T-cell (primary cell): ENCODE measurements around the gene MYO7A. TPM values are rescaled to one million over a fixed set of nuclear protein-coding genes. Genes with fewer than 3 reads are reported as not detected.
A peak's percentile ranks its signal among the peaks of the same experiment; 100 is the strongest.

ENCODE experiments used
- ATAC-seq, 4 experiments: fragments of 200-7000 bp in 3 of 4; fragments of 150-1000 bp in 1 of 4; cut with Tn5 transposase; replicated peaks in 1 of 4; 1 replicate in 3 of 4; 2 replicates in 1 of 4; pipeline ENCODE4 v1.10.0; 2021; ENCODE audit warnings: moderate library complexity in 3 of 4, mild to moderate bottlenecking in 2 of 4, moderate number of reproducible peaks in 1 of 4
- CTCF ChIA-PET, 2 donors: fragments of 300-600 bp; sonication (Branson Sonifier 250); formaldehyde crosslinking; loops; one replicate each; lab custom pipeline; 2022; ENCODE audit warnings: antibody characterized with exemption in 2 of 2; lab: Charles Lee
- POLR2A ChIA-PET, 2 donors: fragments of 300-600 bp; sonication (Branson Sonifier 250); formaldehyde crosslinking; loops; one replicate each; lab custom pipeline; 2022; ENCODE audit warnings: antibody characterized with exemption in 2 of 2; lab: Charles Lee
- DNase-seq, 35 experiments: peaks; one replicate each; pipeline versions ENCODE4 v3.0.0 to v3.0.0-alpha.2; 2013 to 2023
- H3K27ac ChIP-seq: one replicate; pipeline ENCODE4 v1.5.1; 2013; ENCODE audit warnings: low read length
- H3K27me3 ChIP-seq, 2 experiments: replicated peaks in 1 of 2; 1 replicate in 1 of 2; 2 replicates in 1 of 2; pipeline versions ENCODE4 v1.6.1 to v1.7.0; 2013; ENCODE audit warnings: low read length in 1 of 2, mixed read lengths in 1 of 2; ENCODE audit not compliant: control insufficient read depth in 2 of 2, insufficient read depth in 2 of 2; ENCODE audit errors: extremely low read depth in 1 of 2
- H3K36me3 ChIP-seq, 2 donors: 1 replicate in 1 of 2; 2 replicates in 1 of 2; pipeline versions ENCODE4 v1.6.1 to v1.7.0; 2013; ENCODE audit warnings: low read length in 1 of 2; ENCODE audit not compliant: control insufficient read depth in 2 of 2, insufficient read depth in 1 of 2; ENCODE audit errors: extremely low read depth in 1 of 2
- H3K4me1 ChIP-seq, 2 experiments: 1 replicate in 1 of 2; 2 replicates in 1 of 2; pipeline versions ENCODE4 v1.6.1 to v1.7.0; 2013; ENCODE audit warnings: low read length in 2 of 2, mixed read lengths in 1 of 2; ENCODE audit not compliant: insufficient read depth in 2 of 2, control insufficient read depth in 1 of 2; ENCODE audit errors: extremely low read depth in 1 of 2
- H3K4me3 ChIP-seq, 2 donors: 1 replicate in 1 of 2; 2 replicates in 1 of 2; pipeline versions ENCODE4 v1.5.1 to v1.7.0; 2013; ENCODE audit warnings: mild to moderate bottlenecking in 2 of 2, low read length in 1 of 2, moderate library complexity in 1 of 2; ENCODE audit not compliant: control insufficient read depth in 1 of 2; ENCODE audit errors: extremely low read depth in 1 of 2
- H3K9me3 ChIP-seq: 2 replicates; pipeline ENCODE4 v1.7.0; 2013
- H3K27ac Mint-ChIP-seq, 2 donors: one replicate each; pipeline ENCODE4 v1.8.0; 2020 to 2021; ENCODE audit warnings: mild to moderate bottlenecking in 2 of 2, mixed read lengths in 2 of 2
- H3K27me3 Mint-ChIP-seq, 2 donors: one replicate each; pipeline ENCODE4 v1.8.0; 2021 to 2022; ENCODE audit warnings: mixed read lengths in 2 of 2
- H3K36me3 Mint-ChIP-seq: one replicate; pipeline ENCODE4 v1.8.0; 2021; ENCODE audit warnings: mixed read lengths
- H3K4me1 Mint-ChIP-seq, 3 donors: one replicate each; pipeline ENCODE4 v1.8.0; 2020 to 2022; ENCODE audit warnings: mixed read lengths in 3 of 3, mild to moderate bottlenecking in 1 of 3
- H3K4me3 Mint-ChIP-seq, 3 donors: one replicate each; pipeline ENCODE4 v1.8.0; 2020 to 2022; ENCODE audit warnings: mild to moderate bottlenecking in 3 of 3, mixed read lengths in 3 of 3, moderate library complexity in 3 of 3
- H3K9me3 Mint-ChIP-seq, 3 donors: one replicate each; pipeline ENCODE4 v1.8.0; 2020 to 2022; ENCODE audit warnings: mixed read lengths in 3 of 3
- WGBS: methylation state at CpG from one replicate; pipeline ENCODE4 v1.1.5; 2013; ENCODE audit warnings: missing lambda C conversion rate; ENCODE audit not compliant: insufficient coverage; 5-methylcytosine and 5-hydroxymethylcytosine counted together
- total RNA-seq, 35 experiments: library from RNA in 6 of 35; stranded (reverse) in 6 of 35; fragments of 120-200 nt in 1 of 35; gene quantifications; one replicate each; pipeline versions ENCODE4 v1.2.1 to v1.2.4 and lab custom pipeline; 2013 to 2026

The MYO7A gene
- total RNA-seq, 5 donors from 2014 or later (not counting 1 experiment from before 2014, with no cell fraction given) = 0.15 to 1.7 (median 0.44) TPM

GRCh38 chr11:77208535-77208934, 80.5 kb downstream of the MYO7A start:
- Histone ChIP-seq H3K36me3 (no peaks in the 10 kb centered on the region), H3K4me3 (no peak overlapping the region), H3K27ac (no peak overlapping the region), H3K9me3 (no peaks in the 10 kb centered on the region), H3K4me1 (no peaks in the 10 kb centered on the region), H3K27me3 (no peaks in the 10 kb centered on the region)
- no peaks in the 10 kb centered on the region for H3K4me1 Mint-ChIP-seq
- no peak overlapping the region for H3K27ac Mint-ChIP-seq
- H3K27me3 Mint-ChIP-seq = peaks cover 0 to 3% of the 10 kb centered on the region in 2 donors
- ChIA-PET CTCF (no interaction called here), POLR2A (no interaction called here)
- H3K4me3 Mint-ChIP-seq = no peak overlapping the region
- no peaks in the 10 kb centered on the region for H3K9me3 Mint-ChIP-seq
- no peak for ATAC-seq
- peak in 1 of 35 experiments; percentile 7 for DNase-seq
- WGBS = 62% methylated on average over 7 of the region's 11 CpGs
- H3K36me3 Mint-ChIP-seq = no peaks in the 10 kb centered on the region

GRCh38 chr11:77209663-77210062, 81.6 kb downstream of the MYO7A start:
- no peak overlapping the region for H3K4me3 ChIP-seq
- no peaks in the 10 kb centered on the region for H3K36me3 ChIP-seq
- Mint-ChIP-seq H3K9me3 (no peaks in the 10 kb centered on the region), H3K4me1 (no peaks in the 10 kb centered on the region), H3K27ac (no peak overlapping the region), H3K27me3 (peaks cover 0 to 3% of the 10 kb centered on the region in 2 donors), H3K36me3 (no peaks in the 10 kb centered on the region), H3K4me3 (no peak overlapping the region)
- H3K27me3 ChIP-seq = no peaks in the 10 kb centered on the region
- ChIA-PET CTCF (no interaction called here), POLR2A (no interaction called here)
- no peak for ATAC-seq
- WGBS = 60% methylated on average over 3 of the region's 4 CpGs
- no peaks in the 10 kb centered on the region for H3K9me3 ChIP-seq
- DNase-seq = no peak
- H3K4me1 ChIP-seq = no peaks in the 10 kb centered on the region
- no peak overlapping the region for H3K27ac ChIP-seq

DNA sequence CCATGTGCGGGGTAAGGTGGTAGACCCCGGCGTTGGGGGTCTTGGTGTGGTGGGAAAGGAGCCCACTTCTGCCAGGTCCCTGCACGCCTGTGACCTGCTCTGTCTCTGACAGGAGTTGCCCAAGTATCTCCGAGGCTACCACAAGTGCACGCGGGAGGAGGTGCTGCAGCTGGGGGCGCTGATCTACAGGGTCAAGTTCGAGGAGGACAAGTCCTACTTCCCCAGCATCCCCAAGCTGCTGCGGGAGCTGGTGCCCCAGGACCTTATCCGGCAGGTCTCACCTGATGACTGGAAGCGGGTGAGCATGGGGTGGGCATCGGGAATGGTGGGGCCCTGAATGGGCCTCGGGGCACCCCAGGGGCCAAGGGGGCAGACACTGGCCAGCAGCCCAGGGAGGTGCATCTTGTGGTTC, 83.0 kb downstream of the MYO7A start:
- no peaks in the 10 kb centered on the region for H3K4me1 ChIP-seq
- ChIA-PET POLR2A (no interaction called here), CTCF (no interaction called here)
- Mint-ChIP-seq H3K4me1 (no peaks in the 10 kb centered on the region), H3K9me3 (no peaks in the 10 kb centered on the region), H3K36me3 (no peaks in the 10 kb centered on the region), H3K27me3 (peaks cover 3 to 6% of the 10 kb centered on the region in 2 donors), H3K4me3 (no peak overlapping the region), H3K27ac (no peak overlapping the region)
- no peak overlapping the region for H3K27ac ChIP-seq
- no peak overlapping the region for H3K4me3 ChIP-seq
- H3K9me3 ChIP-seq = no peaks in the 10 kb centered on the region
- H3K36me3 ChIP-seq = no peaks in the 10 kb centered on the region
- 90% methylated on average over 14 of the region's 14 CpGs for WGBS
- ATAC-seq (no peak), DNase-seq (peak in 1 of 35 experiments; percentile 17)
- H3K27me3 ChIP-seq = no peaks in the 10 kb centered on the region

- Histone ChIP-seq H3K27me3 (no peaks in the 10 kb centered on the region), H3K36me3 (no peaks in the 10 kb centered on the region), H3K4me1 (no peaks in the 10 kb centered on the region), H3K27ac (no peak overlapping the region), H3K4me3 (no peak overlapping the region), H3K9me3 (no peaks in the 10 kb centered on the region)
- no peak for ATAC-seq
- Mint-ChIP-seq H3K9me3 (no peaks in the 10 kb centered on the region), H3K36me3 (no peaks in the 10 kb centered on the region), H3K27ac (no peak overlapping the region), H3K4me3 (no peak overlapping the region), H3K4me1 (no peaks in the 10 kb centered on the region), H3K27me3 (peaks cover 0 to 6% of the 10 kb centered on the region in 2 donors)
- CTCF ChIA-PET = no interaction called here
- POLR2A ChIA-PET = no interaction called here
- WGBS = 88% methylated on average over 11 of the region's 11 CpGs
- no peak for DNase-seq
These were observed 83.7 kb downstream of the MYO7A start for GRCh38 chr11:77211594-77212251.

GRCh38 chr11:77212314-77213007, 84.4 kb downstream of the MYO7A start:
- POLR2A ChIA-PET = no interaction called here
- Histone ChIP-seq H3K4me3 (no peak overlapping the region), H3K36me3 (no peaks in the 10 kb centered on the region), H3K4me1 (no peaks in the 10 kb centered on the region), H3K9me3 (no peaks in the 10 kb centered on the region), H3K27me3 (no peaks in the 10 kb centered on the region), H3K27ac (no peak overlapping the region)
- CTCF ChIA-PET = no interaction called here
- ATAC-seq (no peak), DNase-seq (no peak)
- Mint-ChIP-seq H3K4me1 (no peaks in the 10 kb centered on the region), H3K4me3 (no peak overlapping the region), H3K27ac (no peak overlapping the region), H3K27me3 (peaks cover 0 to 6% of the 10 kb centered on the region in 2 donors), H3K9me3 (no peaks in the 10 kb centered on the region), H3K36me3 (no peaks in the 10 kb centered on the region)
- WGBS = 82% methylated on average over 6 of the region's 8 CpGs

DNA sequence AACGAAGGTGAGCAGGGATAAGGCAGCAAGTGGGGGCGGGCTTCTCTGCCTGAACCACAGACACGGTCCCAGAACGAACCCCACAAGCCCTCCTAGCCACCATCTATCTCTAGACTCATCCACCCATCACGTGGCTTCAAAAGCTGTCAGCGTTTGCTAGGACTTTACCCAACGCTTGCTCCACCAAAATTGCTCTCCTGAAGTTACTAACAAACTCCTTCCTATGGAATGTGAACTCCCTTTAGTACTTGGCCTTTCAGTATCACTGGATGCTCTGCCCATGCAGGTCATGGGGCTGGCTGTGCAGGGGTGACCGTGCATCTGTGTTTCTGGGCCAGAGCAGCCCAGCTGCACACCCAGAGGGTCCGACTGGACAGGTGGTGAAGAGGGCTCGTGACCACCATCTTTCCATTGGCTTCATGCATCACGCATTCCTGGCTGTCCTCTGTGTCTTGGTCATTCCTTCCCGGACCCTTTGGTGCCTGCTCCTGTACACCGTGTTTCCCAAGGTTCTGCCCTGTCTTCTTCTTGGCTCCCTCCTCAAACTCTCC, 85.1 kb downstream of the MYO7A start:
- Histone ChIP-seq H3K27ac (no peak overlapping the region), H3K4me3 (no peak overlapping the region), H3K27me3 (no peaks in the 10 kb centered on the region), H3K4me1 (no peaks in the 10 kb centered on the region), H3K36me3 (no peaks in the 10 kb centered on the region), H3K9me3 (no peaks in the 10 kb centered on the region)
- ATAC-seq = no peak
- ChIA-PET CTCF (no interaction called here), POLR2A (no interaction called here)
- Mint-ChIP-seq H3K36me3 (no peaks in the 10 kb centered on the region), H3K4me1 (no peaks in the 10 kb centered on the region), H3K4me3 (no peak overlapping the region), H3K27ac (no peak overlapping the region), H3K27me3 (peaks cover 0 to 6% of the 10 kb centered on the region in 2 donors), H3K9me3 (no peaks in the 10 kb centered on the region)
- DNase-seq = peak in 1 of 35 experiments; percentile 13
- 80% methylated on average over 12 of the region's 13 CpGs for WGBS
